ENCODE data around the gene MMP10. TPM values are rescaled to one million over a fixed set of nuclear protein-coding genes. Genes with fewer than 3 reads are reported as not detected.

The MMP10 gene
- total and polyA plus RNA-seq, 2 of the 8 experiments (the other 6 are each of a cell fraction or from before 2014, with no cell fraction given), result 0.03 to 0.17 TPM

- Histone ChIP-seq H4K91ac (replicated peaks; ENCODE audit: insufficient read length, low read length) (no peak overlapping the region), H2BK20ac (ENCODE audit: low read length) (no peak overlapping the region), H3K79me2 (ENCODE audit: control insufficient read depth in 1 of 2, insufficient read depth in 2 of 2, low read length in 2 of 2) (no peaks in the 10 kb centered on the region), H3K14ac (ENCODE audit: insufficient read length) (no peak overlapping the region), H3K27me3 (replicated peaks in 1 of 4; ENCODE audit: control insufficient read depth in 3 of 4, extremely low read depth in 1 of 4, insufficient read depth in 3 of 4, low read length in 3 of 4) (no peaks in the 10 kb centered on the region), H3K23me2 (ENCODE audit: low read depth, low read length) (no peaks in the 10 kb centered on the region), H3K4me2 (ENCODE audit: insufficient read depth in 1 of 2, low read depth in 2 of 2, low read length in 2 of 2) (no peak overlapping the region), H2BK15ac (ENCODE audit: low read length) (no peak overlapping the region), H3K4me3 (ENCODE audit: extremely low read depth in 1 of 4, insufficient read depth in 2 of 4, low read depth in 3 of 4, low read length in 4 of 4) (no peak overlapping the region), H3K27ac (ENCODE audit: low read depth, low read length) (no peak overlapping the region), H3K23ac (ENCODE audit: insufficient read length) (no peak overlapping the region), H3K36me3 (ENCODE audit: control insufficient read depth in 2 of 4, insufficient read depth in 4 of 4, low read length in 3 of 4) (no peaks in the 10 kb centered on the region), H2AFZ (ENCODE audit: low read length) (no peak overlapping the region), H4K8ac (ENCODE audit: extremely low read depth, insufficient read depth, low read length) (no peak overlapping the region), H3K79me1 (ENCODE audit: low read depth, low read length) (no peaks in the 10 kb centered on the region), H4K20me1 (replicated peaks in 1 of 2; ENCODE audit: control insufficient read depth in 1 of 2, insufficient read depth in 2 of 2, low read length in 2 of 2) (no peaks in the 10 kb centered on the region), H3K18ac (ENCODE audit: extremely low read depth, low read length) (no peak overlapping the region), H4K5ac (ENCODE audit: insufficient read length, low read depth, low read length) (no peak overlapping the region), H3K4me1 (replicated peaks in 1 of 4; ENCODE audit: control insufficient read depth in 3 of 4, insufficient read depth in 4 of 4, low read length in 3 of 4) (peaks cover 0 to 2% (median under 1%) of the 10 kb centered on the region in 4 experiments; a peak in 2 of 7 replicates), H3K4ac (replicated peaks; ENCODE audit: insufficient read length, low read depth, low read length) (no peak overlapping the region), H2BK120ac (replicated peaks; ENCODE audit: low read depth, low read length) (no peak overlapping the region), H3K9ac (replicated peaks in 1 of 4; ENCODE audit: extremely low read depth in 1 of 4, low read depth in 3 of 4, low read length in 3 of 4) (no peak overlapping the region), H3K56ac (replicated peaks; ENCODE audit: insufficient read length, low read depth, low read length) (no peak overlapping the region), H2BK12ac (ENCODE audit: low read depth, low read length) (no peak overlapping the region), H2BK5ac (ENCODE audit: low read depth, low read length) (no peak overlapping the region), H2AK5ac (ENCODE audit: low read depth, low read length) (no peak overlapping the region), H3K9me3 (ENCODE audit: insufficient read depth in 2 of 2, low read depth in 1 of 2, low read length in 1 of 2) (no peaks in the 10 kb centered on the region)
- ChIA-PET CTCF (ENCODE audit: partially characterized antibody) (interaction anchor here (0.6 to 7.0 kb wide), 8 partner anchors 7 to 156 kb away, joined by 3 to 57 read pairs (median 8); no protein-coding TSS in a partner anchor), POLR2A (ENCODE audit: partially characterized antibody) (no interaction called here)
- 86% methylated on average over 3 of the region's 3 CpGs; no CpG with 5 or more reads in 1 of the 2 experiments for WGBS, 2 experiments (ENCODE audit: extremely low coverage in 1 of 2, insufficient coverage in 1 of 2, insufficient read length in 1 of 2, insufficient replicate concordance in 2 of 2, low coverage in 1 of 2, low lambda C conversion rate in 2 of 2, missing lambda C conversion rate in 1 of 2)
- FAIRE-seq (no peak), DNase-seq (ENCODE audit: low read depth in 1 of 2, low spot score in 2 of 2) (no peak)
- TF ChIP-seq USF2 (IDR thresholded peaks at IDR 0.05; ENCODE audit: low read length) (no peak), KDM5A (IDR thresholded peaks at IDR 0.05; ENCODE audit: low read length) (no peak), GABPA (IDR thresholded peaks at IDR 0.05; ENCODE audit: borderline replicate concordance, insufficient read depth, low read length) (no peak), JUN (IDR thresholded peaks at IDR 0.05; ENCODE audit: low read depth, low read length) (no peak), SUZ12 (IDR thresholded peaks at IDR 0.05; ENCODE audit: low read length) (no peak), CBX8 (IDR thresholded peaks at IDR 0.05; ENCODE audit: borderline replicate concordance, low read depth, low read length) (no peak), ATF2 (IDR thresholded peaks at IDR 0.05; ENCODE audit: low read length) (no peak), RXRA (IDR thresholded peaks at IDR 0.05; ENCODE audit: insufficient read depth, low read depth, low read length) (no peak), SP1 (IDR thresholded peaks at IDR 0.05; ENCODE audit: low read depth, low read length) (no peak), SP2 (IDR thresholded peaks at IDR 0.05; ENCODE audit: low read length) (no peak), TEAD4 (IDR thresholded peaks at IDR 0.05; ENCODE audit: low read depth, low read length) (no peak), EP300 (IDR thresholded peaks at IDR 0.05; ENCODE audit: borderline replicate concordance in 1 of 2, low read depth in 2 of 2, low read length in 2 of 2) (no peak)
Observed at GRCh38 chr11:102784380-102784779, 4.0 kb upstream of the MMP10 start.
